ENCODE data around the gene CASP10.

DNA sequence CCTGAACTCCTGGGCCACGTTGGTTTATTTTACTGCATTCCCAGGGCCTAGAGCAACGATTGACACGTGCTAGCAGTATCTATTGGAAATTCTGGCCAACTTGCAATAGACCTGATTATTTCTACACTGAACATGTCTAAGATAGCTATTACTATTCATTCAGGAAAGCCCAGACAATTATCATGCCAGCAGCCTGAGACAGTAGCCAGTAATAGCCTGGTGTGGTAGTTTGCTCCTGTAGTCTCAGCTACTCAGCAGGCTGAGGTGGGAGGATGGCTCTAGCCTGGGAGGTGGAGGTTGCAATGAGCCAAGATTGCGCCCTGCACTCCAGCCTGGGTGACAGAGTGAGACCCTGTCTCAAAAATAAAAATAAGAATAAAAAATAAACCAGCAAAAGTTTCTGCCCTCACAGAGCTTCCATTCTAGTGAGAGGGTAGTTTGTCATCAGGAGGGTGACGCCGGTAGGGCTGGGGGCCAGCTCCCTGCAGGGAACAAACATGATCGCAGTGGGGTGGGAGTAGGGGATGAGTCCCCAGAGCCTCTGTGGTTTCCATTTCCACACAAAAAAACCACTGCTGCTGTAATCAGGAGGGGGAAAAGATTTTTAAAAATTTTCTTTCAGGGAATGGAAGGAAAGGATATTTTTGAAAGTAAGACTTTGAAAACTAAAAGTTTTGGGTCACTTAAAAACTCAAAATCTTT lies 81.7 kb downstream of the CASP10 start:
- TF ChIP-seq, protein P1, sequence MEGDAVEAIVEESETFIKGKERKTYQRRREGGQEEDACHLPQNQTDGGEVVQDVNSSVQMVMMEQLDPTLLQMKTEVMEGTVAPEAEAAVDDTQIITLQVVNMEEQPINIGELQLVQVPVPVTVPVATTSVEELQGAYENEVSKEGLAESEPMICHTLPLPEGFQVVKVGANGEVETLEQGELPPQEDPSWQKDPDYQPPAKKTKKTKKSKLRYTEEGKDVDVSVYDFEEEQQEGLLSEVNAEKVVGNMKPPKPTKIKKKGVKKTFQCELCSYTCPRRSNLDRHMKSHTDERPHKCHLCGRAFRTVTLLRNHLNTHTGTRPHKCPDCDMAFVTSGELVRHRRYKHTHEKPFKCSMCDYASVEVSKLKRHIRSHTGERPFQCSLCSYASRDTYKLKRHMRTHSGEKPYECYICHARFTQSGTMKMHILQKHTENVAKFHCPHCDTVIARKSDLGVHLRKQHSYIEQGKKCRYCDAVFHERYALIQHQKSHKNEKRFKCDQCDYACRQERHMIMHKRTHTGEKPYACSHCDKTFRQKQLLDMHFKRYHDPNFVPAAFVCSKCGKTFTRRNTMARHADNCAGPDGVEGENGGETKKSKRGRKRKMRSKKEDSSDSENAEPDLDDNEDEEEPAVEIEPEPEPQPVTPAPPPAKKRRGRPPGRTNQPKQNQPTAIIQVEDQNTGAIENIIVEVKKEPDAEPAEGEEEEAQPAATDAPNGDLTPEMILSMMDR (IDR thresholded peaks at IDR 0.05): no peak
- TF ChIP-seq POLR2A (IDR thresholded peaks at IDR 0.05): no peak

Data from Peyer's patch (tissue), 4 donors.